ENCODE measurements around the gene LRRC10B. TPM values are rescaled to one million over a fixed set of nuclear protein-coding genes. Genes with fewer than 3 reads are reported as not detected.

Gene LRRC10B
- total RNA-seq, 1 experiment from 2014 or later: 0.39 TPM

DNA sequence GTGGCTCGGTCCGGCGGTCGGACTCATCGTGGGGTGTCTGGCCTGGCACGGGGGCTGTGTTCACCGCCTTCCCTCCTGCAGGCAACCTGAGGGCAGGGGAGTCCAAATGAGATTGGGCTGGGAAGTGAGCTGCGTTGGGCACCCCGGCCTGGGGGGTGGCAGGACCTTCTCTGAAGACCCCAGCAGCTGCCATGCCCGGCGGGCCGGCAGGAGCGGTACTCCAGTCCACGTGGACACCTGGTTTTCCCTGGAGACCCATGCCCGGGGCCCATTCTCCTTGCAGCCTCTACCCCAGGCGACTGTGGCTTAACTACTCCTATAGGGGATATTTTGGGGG is 24.5 kb downstream of the LRRC10B start:
- Histone ChIP-seq H3K79me2 (ENCODE audit: insufficient read depth, low read length) (no peaks in the 10 kb centered on the region), H2AFZ (ENCODE audit: low read length) (no peak overlapping the region), H3K27me3 (ENCODE audit: insufficient read depth, low read length) (no peaks in the 10 kb centered on the region), H4K5ac (ENCODE audit: insufficient read length, low read depth, low read length) (no peak overlapping the region), H3K14ac (ENCODE audit: insufficient read depth, low read length) (no peak overlapping the region; the same call in 1 of the 2 replicates), H3K4ac (ENCODE audit: low read depth, low read length) (no peak overlapping the region), H3K9ac (ENCODE audit: extremely low read depth, insufficient read length, low read length) (no peak overlapping the region), H3K27ac (ENCODE audit: insufficient read length, low read depth, low read length) (no peak overlapping the region), H3K4me1 (ENCODE audit: insufficient read depth, low read length) (no peaks in the 10 kb centered on the region), H2BK15ac (ENCODE audit: low read depth, low read length) (no peak overlapping the region), H2BK120ac (ENCODE audit: low read depth, low read length, poor library complexity, severe bottlenecking) (no peak overlapping the region), H2AK5ac (ENCODE audit: insufficient read length, low read length) (no peak overlapping the region), H3K23ac (ENCODE audit: insufficient read length, low read depth, low read length) (no peak overlapping the region), H3K18ac (ENCODE audit: insufficient read length, low read depth, low read length) (no peak overlapping the region), H3T11ph (ENCODE audit: low read length) (no peak overlapping the region), H3K79me1 (ENCODE audit: insufficient read depth, low read depth, low read length, poor library complexity, severe bottlenecking) (no peaks in the 10 kb centered on the region), H4K8ac (replicated peaks; ENCODE audit: insufficient read length, low read depth, low read length) (no peak overlapping the region), H2BK5ac (ENCODE audit: insufficient read length, low read length) (no peak overlapping the region), H3K56ac (ENCODE audit: insufficient read length, low read depth, low read length) (no peak overlapping the region), H2BK20ac (ENCODE audit: low read depth, low read length, poor library complexity, severe bottlenecking) (no peak overlapping the region), H2BK12ac (ENCODE audit: insufficient read length, low read depth, low read length) (no peak overlapping the region), H4K91ac (ENCODE audit: insufficient read length, low read depth, low read length) (no peak overlapping the region), H3K9me3 (ENCODE audit: control insufficient read depth, low read depth, low read length) (no peaks in the 10 kb centered on the region), H3K23me2 (ENCODE audit: insufficient read length, low read depth, low read length, poor library complexity, severe bottlenecking) (no peaks in the 10 kb centered on the region), H3K4me2 (ENCODE audit: insufficient read depth, insufficient read length, low read length) (no peak overlapping the region), H4K20me1 (ENCODE audit: control insufficient read depth, insufficient read depth, insufficient read length) (no peaks in the 10 kb centered on the region)
- Mint-ChIP-seq H3K27ac (no peak overlapping the region; a peak in 1 of 7 replicates), H3K4me1 (peaks cover 2 to 18% of the 10 kb centered on the region in 2 experiments), H3K4me3 (no peak overlapping the region), H3K27me3 (ENCODE audit: low read depth) (peaks cover 8% of the 10 kb centered on the region), H3K9me3 (no peaks in the 10 kb centered on the region), H3K36me3 (ENCODE audit: insufficient read depth in 1 of 3, low read depth in 3 of 3) (no peaks in the 10 kb centered on the region)
- WGBS (ENCODE audit: extremely low coverage, insufficient read length, low lambda C conversion rate): no CpG with 5 or more reads among the region's 16 CpGs
- no peak for DNase-seq
- TF ChIP-seq, protein P1, sequence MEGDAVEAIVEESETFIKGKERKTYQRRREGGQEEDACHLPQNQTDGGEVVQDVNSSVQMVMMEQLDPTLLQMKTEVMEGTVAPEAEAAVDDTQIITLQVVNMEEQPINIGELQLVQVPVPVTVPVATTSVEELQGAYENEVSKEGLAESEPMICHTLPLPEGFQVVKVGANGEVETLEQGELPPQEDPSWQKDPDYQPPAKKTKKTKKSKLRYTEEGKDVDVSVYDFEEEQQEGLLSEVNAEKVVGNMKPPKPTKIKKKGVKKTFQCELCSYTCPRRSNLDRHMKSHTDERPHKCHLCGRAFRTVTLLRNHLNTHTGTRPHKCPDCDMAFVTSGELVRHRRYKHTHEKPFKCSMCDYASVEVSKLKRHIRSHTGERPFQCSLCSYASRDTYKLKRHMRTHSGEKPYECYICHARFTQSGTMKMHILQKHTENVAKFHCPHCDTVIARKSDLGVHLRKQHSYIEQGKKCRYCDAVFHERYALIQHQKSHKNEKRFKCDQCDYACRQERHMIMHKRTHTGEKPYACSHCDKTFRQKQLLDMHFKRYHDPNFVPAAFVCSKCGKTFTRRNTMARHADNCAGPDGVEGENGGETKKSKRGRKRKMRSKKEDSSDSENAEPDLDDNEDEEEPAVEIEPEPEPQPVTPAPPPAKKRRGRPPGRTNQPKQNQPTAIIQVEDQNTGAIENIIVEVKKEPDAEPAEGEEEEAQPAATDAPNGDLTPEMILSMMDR (conservative IDR thresholded peaks at IDR 0.05): no peak
